Mammary epithelial cell (primary cell): ENCODE measurements around the gene SOD2.

ENCODE experiments used
- CTCF ChIP-seq, 2 donors: IDR thresholded peaks in 1 of 2; conservative IDR thresholded peaks in 1 of 2; 2 replicates each; pipeline ENCODE4 v1.5.1; 2011 to 2012; ENCODE audit warnings: inconsistent platforms in 2 of 2, low read length in 2 of 2, mild to moderate bottlenecking in 2 of 2, control low read depth in 1 of 2, low read depth in 1 of 2; ENCODE audit not compliant: insufficient read depth in 1 of 2; ENCODE audit errors: extremely low read depth in 1 of 2
- EZH2 ChIP-seq: IDR thresholded peaks from 2 replicates; pipeline ENCODE4 v1.6.1; 2012; ENCODE audit warnings: low read length, inconsistent platforms, borderline replicate concordance

GRCh38 chr6:159742165-159742564 is 49.1 kb upstream of the SOD2 start:
- TF ChIP-seq CTCF (conservative IDR thresholded peaks at IDR 0.05 in 1 of 2, IDR thresholded peaks at IDR 0.05 in 1 of 2; ENCODE audit: extremely low read depth in 1 of 2, insufficient read depth in 1 of 2, low read depth in 1 of 2, low read length in 2 of 2), result no peak
- TF ChIP-seq EZH2, result no peak
